Gastroesophageal sphincter (tissue), 3 donors: ENCODE data around the gene ASB2.

ENCODE experiments used
- POLR2A ChIP-seq, 2 donors: fragments of 450-650 bp; IDR thresholded peaks; one replicate each; pipeline ENCODE4 v1.6.1; 2017; ENCODE audit warnings: antibody characterized with exemption in 2 of 2, mild to moderate bottlenecking in 2 of 2, moderate library complexity in 1 of 2
- TF ChIP-seq, protein P1 (sequence below), 4 experiments: fragments of 200-600 bp in 2 of 4; fragments of 450-650 bp in 2 of 4; sonication (generic) in 1 of 4; IDR thresholded peaks; one replicate each; pipeline ENCODE4 v1.5.1; 2017 to 2019; ENCODE audit warnings: antibody characterized with exemption in 4 of 4, mild to moderate bottlenecking in 2 of 4, moderate library complexity in 2 of 4

DNA sequence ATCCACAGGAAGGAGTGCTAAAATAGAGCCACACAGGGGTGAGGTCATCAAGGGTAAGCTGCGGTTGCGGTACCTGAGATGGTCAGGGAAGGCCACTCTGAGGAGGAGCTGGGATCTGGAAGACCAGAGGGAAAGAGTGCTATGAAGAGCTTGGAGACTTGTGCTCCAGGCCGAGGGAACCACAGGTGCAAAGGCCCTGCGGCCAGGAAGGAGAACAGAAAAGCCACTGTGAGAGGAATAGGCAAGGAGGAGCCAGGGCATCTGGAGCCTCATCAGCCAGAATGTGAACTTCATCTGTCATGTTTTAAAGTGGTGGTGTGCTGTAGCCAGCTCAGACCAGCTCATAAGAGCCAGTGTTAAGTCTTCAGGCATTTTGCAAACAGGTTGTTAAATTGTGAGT lies 15.3 kb upstream of the ASB2 start:
- TF ChIP-seq, protein P1, sequence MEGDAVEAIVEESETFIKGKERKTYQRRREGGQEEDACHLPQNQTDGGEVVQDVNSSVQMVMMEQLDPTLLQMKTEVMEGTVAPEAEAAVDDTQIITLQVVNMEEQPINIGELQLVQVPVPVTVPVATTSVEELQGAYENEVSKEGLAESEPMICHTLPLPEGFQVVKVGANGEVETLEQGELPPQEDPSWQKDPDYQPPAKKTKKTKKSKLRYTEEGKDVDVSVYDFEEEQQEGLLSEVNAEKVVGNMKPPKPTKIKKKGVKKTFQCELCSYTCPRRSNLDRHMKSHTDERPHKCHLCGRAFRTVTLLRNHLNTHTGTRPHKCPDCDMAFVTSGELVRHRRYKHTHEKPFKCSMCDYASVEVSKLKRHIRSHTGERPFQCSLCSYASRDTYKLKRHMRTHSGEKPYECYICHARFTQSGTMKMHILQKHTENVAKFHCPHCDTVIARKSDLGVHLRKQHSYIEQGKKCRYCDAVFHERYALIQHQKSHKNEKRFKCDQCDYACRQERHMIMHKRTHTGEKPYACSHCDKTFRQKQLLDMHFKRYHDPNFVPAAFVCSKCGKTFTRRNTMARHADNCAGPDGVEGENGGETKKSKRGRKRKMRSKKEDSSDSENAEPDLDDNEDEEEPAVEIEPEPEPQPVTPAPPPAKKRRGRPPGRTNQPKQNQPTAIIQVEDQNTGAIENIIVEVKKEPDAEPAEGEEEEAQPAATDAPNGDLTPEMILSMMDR (IDR thresholded peaks at IDR 0.05), result no peak
- TF ChIP-seq POLR2A (IDR thresholded peaks at IDR 0.05), result no peak
